GM18499 (cell line): ENCODE data around the gene MLH1.
"Not testable (repeated sequence)": the region's sequence is repeated elsewhere in the genome, so short reads cannot be mapped to it uniquely, and the experiment has no call there.

Source experiments
- ATAC-seq: cut with Tn5 transposase; IDR thresholded peaks from one replicate; pipeline ENCODE4 v1.9.1; 2021; ENCODE audit warnings: moderate number of reproducible peaks; ENCODE audit not compliant: insufficient read depth, unreplicated experiment

The MLH1 gene

GRCh38 chr3:37030588-37030987 lies 37.3 kb downstream of the MLH1 start:
- ATAC-seq = no peak

DNA sequence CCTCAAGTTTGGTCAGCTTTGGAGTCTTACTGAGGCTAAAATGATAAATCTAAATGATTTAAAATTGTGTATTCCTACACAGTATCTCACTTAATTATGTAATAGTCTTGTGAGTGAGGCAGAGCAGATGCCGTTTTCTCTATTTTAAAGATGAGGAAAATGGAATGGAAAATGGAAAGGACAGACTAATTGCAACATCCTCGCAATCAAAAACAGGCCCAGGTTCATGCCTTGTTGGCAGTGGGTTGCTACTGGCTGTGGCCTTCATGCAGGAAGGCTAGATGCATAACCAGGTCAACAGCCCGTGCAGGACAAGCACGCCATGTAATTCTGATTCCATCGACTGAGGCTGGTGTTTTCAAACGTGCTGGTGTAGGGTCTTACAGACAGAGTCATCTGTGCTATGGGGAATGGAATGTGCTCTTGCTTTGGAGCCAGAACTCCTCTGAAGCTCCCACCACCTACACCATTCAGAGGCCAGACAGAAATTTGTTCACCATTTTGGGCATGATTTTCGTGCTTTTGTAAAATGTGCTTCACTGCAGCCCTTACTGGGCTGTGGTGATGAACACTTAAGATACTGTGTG lies 37.9 kb downstream of the MLH1 start:
- ATAC-seq = no peak

- ATAC-seq = no peak
Measured at GRCh38 chr3:37032961-37033360, 39.6 kb downstream of the MLH1 start.

- no peak for ATAC-seq
Measured at GRCh38 chr3:37037352-37037751, 44.0 kb downstream of the MLH1 start.

DNA sequence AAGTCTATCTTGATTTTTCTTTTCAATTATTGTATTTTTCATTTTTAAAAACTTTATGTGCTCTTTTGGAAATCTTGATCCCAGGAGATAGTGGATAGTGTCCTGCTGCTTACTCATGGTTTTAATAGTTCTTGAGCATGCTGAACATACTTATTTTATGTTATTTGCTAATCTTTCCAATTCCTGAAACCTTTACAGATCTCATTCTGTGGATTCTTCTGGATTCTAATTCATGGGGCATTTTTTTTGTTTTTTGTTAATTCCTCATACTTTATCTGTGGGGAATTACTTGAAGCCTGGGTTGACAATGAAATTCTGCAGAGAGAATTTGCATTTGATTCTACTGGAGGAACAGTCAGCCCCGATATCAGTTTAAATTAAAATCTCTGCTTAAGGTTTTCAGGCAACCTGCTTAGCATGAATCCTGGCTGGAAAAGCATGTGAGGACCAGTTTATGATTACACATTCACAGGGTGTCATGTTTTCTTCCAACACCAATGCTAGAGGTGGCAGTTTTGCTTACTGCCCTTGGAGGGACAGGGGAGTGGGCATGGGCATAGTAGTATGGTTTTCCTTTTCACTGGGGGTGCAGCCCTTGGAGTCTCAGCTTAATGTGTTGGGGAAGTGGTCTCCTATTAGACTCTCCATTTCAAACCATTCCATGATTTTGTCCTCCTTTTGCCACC lies 46.0 kb downstream of the MLH1 start:
- ATAC-seq = no peak

- no peak for ATAC-seq
Measured at GRCh38 chr3:37040231-37040630, 46.9 kb downstream of the MLH1 start.

GRCh38 chr3:37041546-37042195 lies 48.4 kb downstream of the MLH1 start:
- no peak for ATAC-seq

DNA sequence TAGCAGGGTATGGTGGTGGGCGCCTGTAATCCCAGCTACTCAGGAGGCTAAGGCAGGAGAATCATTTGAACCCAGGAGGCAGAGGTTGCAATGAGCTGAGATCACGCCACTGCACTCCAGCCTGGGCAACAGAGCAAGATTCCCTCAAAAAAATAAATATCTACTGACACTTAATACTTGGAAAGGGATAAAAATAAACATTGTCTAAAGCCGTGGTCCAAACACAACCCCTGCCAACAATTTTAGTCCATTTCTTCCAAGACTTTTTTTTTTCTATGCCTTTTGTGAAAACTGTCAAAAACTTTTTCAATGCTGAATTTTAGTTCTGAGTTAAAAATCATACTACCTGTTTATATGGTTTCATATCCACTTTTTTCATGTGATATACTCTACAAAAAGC lies 49.4 kb downstream of the MLH1 start:
- not testable (repeated sequence) for ATAC-seq

DNA sequence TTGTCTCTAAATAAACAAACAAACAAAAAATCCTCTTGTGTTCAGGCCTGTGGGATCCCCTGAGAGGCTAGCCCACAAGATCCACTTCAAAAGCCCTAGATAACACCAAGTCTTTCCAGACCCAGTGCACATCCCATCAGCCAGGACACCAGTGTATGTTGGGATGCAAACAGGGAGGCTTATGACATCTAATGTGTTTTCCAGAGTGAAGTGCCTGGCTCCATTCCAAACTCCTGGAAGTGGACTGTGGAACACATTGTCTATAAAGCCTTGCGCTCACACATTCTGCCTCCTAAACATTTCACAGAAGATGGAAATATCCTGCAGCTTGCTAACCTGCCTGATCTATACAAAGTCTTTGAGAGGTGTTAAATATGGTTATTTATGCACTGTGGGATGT lies 57.0 kb downstream of the MLH1 start:
- no peak for ATAC-seq

GRCh38 chr3:37052860-37053259 lies 59.5 kb downstream of the MLH1 start:
- ATAC-seq = no peak

DNA sequence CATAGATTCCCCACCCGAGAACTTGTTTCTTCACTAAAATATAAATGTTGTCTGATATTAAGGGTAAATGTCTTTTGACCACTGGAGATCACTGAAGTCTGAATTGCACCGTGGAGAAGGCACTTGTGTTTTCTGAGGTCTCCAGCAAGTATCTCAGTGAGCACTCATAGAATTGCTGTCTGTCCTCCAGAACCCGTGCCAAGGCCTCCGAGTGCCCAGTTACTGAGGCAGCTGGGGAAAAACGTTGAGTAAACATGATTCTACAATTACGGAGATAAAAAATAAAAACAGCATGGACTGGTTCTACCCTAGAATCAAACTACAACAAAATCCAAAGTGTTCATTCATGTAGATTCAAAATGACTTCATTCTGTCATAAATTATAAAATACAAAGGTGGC lies 60.0 kb downstream of the MLH1 start:
- no peak for ATAC-seq

GRCh38 chr3:37053753-37054152 lies 60.4 kb downstream of the MLH1 start:
- no peak for ATAC-seq

DNA sequence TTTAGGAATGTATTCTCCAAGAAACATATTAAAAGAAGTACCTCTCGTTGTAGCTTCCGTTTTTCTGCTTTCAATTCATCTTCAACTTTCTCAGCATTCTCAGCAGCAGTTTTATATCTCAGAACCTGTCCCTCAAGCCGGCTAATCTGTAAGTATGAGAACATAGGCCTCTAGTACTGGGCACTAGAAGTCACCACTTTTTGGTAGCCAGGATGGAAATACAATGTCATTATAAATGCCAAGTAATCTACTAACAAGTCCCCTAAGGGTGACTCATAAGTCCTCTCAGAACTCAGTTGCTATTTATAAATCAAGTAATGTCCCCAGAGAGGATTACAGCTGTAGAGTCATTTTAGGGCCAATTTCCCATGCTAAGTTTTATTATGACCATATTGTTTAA lies 61.1 kb downstream of the MLH1 start:
- peak; percentile 62 for ATAC-seq

DNA sequence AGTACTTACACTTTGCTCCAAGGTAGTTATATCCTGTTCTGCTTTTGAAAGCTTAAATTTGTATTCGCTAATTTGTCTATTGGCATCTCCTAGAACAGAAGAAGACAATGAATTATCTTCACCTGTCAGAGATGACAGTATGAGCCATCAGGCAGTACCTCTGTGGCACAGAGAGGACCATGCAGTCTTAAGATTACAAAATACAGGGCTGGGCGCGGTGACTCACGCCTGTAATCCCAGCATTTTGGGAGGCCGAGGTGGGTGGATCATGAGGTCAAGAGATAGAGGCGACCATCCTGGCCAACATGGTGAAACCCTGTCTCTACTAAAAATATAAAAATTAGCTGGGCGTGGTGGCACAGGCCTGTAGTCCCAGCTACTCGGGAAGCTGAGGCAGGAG lies 61.8 kb downstream of the MLH1 start:
- ATAC-seq = not testable (repeated sequence)

- ATAC-seq = no peak
Measured at GRCh38 chr3:37056826-37057225, 63.5 kb downstream of the MLH1 start.

DNA sequence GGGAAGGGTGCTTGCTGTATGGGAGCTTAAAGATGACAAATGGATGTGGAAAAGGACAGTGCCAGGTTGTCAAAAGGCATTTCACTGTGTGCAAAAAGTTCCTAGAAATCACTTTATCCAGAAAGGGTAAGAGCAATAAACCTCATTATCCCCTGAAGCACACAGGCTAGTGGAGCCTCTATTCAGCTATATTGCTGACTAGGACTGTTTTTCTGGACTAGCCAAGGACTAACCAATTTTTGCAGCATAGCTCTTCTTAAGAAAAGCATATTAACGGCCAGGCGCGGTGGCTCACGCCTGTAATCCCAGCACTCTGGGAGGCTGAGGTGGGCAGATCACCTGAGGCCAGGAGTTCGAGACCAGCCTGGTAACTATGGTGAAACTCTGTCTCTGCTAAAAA lies 64.8 kb downstream of the MLH1 start:
- ATAC-seq = no peak

- no peak for ATAC-seq
Measured at GRCh38 chr3:37064747-37065146, 71.4 kb downstream of the MLH1 start.

- ATAC-seq = no peak
Measured at GRCh38 chr3:37067577-37067976, 74.3 kb downstream of the MLH1 start.

DNA sequence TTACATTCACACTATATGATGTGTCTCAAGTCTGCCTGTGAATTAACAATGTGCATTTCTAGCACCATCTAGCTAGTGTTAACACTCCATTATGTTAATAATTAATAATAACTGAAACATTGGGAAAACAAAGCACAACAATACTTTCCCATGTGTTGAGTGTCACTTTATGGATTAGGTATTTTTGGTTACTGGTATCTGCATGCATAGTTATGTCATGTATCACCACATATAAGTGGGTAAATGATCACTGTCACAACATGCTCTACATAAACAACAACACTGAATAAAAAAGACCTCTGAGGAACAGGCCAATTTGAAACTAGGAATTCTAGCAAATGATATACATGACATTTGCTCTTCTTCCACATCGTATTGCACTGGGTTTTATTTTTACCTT lies 74.7 kb downstream of the MLH1 start:
- no peak for ATAC-seq

GRCh38 chr3:37071921-37072320 lies 78.6 kb downstream of the MLH1 start:
- ATAC-seq = no peak

DNA sequence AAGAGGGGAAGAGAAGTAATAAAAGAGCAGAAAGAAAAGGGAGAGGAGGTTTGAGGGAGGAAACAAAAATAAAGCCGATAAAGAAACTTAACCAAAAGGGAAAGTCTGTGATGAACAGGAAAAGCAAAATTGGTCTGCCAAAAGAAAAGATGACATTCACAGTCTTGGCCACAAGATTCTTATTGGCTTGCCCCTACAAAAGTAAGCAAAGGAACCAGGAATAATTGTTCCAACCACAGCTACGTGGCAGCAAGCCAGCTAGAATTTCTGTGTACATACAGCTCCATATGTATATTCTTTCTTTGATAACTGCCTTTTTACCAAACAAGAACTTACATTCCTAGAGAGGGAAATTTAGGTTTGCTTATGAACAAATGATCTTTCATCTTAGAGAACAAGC lies 79.6 kb downstream of the MLH1 start:
- no peak for ATAC-seq

DNA sequence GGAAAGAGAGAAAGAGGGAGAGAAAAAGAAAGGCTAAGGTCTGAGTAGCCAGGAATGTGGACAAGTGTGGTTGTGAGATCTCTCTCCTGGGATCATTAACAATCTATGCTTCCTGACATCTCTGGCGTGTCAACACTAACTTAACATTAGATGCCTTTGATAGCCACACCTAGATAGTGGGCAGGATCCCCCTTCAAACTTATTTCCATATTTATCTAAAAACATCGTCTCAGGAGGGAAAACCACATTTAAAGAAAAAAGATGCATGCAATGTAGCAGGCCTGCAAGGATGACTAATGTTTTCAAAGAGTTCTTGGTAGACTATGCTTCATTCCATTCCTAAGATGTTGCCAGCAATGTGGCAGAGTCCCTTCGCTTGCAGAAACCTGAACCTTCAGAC lies 80.9 kb downstream of the MLH1 start:
- ATAC-seq = no peak
